GM10847 (cell line): ENCODE results near the gene HAPLN1.

Source experiments
- POLR2A ChIP-seq: IDR thresholded peaks from 2 replicates; pipeline ENCODE4 v1.6.1; 2011; ENCODE audit not compliant: insufficient read length; ENCODE audit errors: extremely low read depth

Gene HAPLN1

DNA sequence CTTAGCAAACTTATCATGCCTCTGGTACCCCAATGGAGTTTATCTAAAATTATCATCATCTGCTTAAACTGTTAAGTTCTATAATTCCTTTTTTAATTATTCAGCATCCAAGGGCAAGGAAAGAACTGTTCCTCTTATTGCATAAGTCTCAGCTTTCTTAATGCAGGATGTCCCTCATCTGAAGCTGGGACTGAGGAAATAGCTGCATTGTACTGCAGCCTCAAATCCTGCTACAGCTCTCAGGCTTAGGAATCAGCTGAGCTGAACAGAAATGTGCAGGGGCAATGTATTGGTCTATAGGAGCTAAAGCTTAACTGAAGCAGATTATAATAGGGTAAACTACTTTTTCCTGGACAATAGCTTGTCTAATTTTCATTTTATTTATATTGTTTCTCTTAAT lies 48.0 kb downstream of the HAPLN1 start:
- no peak for TF ChIP-seq POLR2A

DNA sequence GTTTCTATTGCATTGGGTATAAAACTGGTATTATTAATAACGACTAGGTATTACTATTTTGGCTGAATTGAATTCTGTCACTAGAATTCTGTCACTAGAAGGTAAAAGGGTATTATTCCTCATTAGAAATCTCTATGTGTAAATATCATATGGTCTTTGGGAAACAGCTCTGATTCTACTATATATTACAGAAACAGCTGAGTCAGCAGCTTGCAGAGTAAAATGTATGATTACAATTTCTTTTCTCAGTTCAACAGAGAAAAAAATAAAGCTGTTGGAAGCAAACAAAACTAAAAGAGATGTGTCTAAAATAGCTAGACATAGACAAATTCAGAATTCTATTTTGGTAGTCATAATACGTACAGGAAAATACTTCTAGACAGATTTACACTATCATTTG lies 48.5 kb downstream of the HAPLN1 start:
- no peak for TF ChIP-seq POLR2A

DNA sequence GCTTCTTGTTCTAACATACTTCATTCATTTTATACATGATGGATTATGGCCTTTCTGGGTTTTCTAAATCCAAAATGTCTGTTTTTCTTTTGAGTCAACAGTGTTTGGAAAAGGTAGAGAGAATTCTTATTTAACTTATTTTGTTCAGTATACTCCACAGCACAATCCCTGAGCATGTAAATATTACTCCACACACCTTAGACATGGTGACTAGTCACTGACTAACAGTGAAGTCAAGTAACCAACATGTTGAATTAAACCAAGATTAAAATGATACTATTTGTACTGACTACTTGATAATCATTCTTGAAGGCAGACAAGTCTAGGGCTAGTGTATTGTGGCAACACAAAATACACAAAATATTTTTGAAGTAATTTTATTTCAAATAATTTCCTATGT lies 55.0 kb downstream of the HAPLN1 start:
- TF ChIP-seq POLR2A: no peak

DNA sequence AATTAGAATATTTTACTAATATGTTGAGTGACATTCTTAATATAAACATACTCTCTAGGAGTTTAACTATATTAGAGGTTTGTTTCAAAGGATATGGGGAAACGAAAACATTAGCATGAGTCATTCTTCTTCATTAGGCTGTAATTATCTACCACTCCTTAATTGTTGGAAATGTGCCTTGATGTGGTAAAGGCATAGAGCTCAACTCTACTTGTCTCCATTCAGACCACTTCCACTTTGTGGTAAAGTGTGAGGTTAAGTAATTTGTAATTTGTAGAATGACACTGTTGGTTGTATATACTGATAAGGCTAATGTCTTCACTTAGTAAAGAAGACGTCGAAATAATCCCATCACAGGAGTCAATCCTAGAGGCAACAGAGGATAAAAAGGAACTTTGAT lies 58.1 kb downstream of the HAPLN1 start:
- TF ChIP-seq POLR2A: no peak

DNA sequence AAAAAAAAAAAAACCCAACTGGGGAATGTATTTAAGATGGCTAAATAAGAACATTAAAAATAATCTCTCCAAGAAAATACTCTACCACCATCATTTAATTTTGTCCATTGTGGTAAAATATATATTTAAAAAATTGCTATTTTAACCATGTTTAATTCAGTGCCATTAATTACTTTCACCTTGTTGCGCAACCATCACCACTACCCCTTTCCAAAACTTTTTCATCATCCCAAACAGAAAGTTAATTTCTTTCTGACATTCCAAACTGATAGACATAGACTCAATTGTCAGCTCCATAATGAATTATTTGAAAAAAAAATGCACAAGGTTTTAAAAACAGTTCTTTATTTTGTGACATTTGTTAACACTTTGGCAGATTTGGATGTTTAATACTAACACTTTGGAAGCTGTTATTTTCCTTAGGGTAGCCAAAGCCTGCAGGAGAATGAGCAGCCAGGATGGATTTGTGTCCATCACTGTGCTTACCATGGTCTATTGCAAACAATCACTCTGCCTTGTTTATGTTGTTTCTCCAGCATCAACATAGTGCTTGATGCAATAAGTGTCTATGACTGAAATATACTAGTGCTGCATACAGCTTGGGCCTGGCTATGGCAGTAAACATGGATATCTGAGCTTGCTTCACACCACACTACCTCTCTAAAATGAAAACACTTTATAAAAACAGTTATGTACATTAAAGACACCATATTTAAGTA lies 62.7 kb downstream of the HAPLN1 start:
- no peak for TF ChIP-seq POLR2A

DNA sequence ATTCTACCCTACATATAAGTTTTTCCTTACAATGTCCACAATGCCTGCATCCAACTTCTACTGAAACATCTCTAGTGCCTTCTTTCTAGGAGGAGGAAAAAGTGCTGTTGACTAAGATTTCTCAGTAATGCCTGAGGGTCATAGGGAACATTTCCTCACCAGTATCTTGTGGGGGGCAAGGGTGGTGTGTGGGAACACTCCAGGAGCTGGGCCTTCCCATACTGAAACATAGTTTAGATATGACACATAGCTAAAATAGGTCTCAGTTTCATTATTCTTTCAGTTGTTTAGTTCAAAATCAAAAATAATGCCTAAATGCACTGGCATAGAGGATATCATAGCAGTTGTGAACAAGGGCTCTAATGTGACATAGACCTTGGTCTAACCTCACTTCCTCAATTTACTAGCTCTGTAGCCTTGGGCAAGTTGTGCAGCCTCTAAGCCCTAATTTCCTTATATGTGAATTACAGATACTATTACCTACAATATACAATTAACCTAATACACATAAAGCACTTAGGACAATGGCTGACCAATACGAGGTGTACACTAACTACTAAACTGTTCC lies 66.1 kb downstream of the HAPLN1 start:
- no peak for TF ChIP-seq POLR2A

DNA sequence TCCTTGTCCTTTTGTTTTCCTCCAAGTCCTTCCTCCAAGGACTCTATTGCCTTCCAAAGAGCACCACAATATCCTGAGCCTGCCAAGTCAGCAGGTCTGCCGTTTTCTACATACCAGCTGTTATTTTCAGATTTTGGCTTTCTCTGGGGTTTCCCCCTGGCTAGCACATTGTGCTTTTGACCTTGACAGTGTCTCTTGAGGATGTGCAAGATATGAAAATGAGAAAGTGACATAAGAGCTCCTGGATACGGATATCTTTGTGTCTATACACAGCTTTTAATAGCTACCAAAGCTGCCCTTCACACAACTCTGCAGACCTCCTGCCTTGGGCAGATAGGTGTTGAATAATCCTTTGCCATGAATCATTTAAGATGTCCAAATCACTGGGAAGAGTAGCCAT lies 67.0 kb downstream of the HAPLN1 start:
- TF ChIP-seq POLR2A: no peak

DNA sequence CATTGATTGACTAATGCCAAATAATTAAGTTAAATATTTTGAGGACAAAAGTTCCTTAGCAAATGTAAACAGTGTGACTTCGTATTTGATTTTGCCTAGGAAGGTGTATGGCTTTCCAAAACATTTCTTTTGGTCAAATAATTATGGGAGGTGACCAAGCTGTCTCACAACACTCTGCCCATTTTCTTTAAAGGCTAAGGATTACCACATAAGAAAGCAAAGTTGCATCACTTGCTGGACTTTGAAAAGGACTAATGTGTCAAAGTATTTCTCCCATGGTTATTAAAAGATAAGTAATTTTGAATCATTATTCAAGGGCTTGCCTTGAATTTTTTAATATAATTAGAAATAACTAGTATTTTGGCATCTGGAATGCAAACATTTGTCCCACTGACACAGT lies 74.7 kb downstream of the HAPLN1 start:
- no peak for TF ChIP-seq POLR2A

DNA sequence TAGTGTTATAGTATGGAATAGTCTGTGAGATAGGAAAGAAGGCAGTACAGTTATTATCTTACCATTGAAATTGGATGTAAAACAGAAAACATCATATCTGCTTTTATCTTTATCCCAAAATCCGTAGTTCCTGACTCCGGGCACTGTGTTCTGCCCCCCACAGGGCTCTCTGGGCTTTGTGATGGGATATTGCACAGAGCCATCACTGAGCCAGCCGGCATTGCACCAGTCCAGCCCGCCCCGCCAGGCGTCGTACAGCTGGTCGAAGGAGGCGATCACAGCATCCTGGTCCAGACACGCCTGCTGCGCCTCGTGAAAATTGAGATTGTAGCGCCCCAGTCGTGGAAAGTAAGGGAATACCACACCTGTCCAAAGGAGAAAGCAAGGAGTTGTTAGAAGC lies 76.4 kb downstream of the HAPLN1 start:
- TF ChIP-seq POLR2A: no peak

DNA sequence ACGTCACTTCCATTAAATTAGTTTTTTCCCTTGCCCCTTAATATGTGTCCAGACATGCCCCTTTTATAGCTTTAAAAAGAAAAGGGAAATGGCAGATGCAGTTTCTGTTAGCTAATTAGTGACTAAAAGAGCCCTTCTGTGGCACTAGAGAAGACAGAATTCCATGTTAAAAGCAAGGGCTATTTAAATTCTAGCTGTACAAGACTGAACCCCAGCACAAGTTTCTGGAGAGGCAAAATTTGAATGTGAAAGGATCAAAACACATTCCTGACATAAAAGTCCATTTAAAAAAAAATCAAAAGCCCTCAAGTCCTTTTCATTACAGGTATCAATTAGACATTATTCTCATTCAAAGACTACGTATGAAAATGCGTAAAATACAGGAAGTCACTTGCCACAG lies 78.7 kb downstream of the HAPLN1 start:
- TF ChIP-seq POLR2A: no peak

DNA sequence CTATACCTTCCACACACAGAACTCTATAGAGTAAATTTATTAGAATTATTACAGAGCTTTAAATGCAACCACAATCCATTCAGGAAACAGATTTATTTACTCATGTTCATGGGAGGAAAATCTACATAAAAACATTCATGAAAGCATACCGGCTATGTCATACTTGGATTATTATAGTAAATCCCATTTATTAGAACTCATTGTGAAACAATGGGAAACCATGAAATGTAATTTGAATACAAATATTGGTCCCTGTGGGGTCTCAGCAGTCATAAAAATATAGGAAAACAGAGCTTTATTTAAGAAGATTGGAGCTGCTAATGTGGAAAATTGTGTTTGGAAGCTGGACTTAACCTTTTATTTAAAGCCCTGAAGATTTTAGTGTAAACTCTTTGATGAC lies 80.7 kb downstream of the HAPLN1 start:
- TF ChIP-seq POLR2A: no peak

DNA sequence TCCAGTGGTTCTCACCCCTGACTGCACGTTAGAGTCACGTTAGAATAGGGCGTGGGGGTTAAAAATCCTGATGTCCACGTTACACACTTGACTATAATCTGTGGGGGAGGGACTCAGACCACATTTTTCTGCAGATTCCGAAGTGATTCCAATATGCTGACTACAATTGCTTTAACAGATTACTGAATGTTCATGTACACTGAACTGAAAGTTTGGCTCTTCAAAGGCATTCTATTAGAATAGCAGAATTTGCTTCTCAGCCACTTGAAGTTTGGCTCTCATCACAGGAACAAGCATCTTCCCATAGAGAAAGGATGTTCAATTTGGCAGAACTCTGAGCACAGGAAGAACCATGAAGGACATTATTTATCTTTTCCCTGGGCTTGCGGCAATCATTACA lies 84.5 kb downstream of the HAPLN1 start:
- TF ChIP-seq POLR2A: no peak

DNA sequence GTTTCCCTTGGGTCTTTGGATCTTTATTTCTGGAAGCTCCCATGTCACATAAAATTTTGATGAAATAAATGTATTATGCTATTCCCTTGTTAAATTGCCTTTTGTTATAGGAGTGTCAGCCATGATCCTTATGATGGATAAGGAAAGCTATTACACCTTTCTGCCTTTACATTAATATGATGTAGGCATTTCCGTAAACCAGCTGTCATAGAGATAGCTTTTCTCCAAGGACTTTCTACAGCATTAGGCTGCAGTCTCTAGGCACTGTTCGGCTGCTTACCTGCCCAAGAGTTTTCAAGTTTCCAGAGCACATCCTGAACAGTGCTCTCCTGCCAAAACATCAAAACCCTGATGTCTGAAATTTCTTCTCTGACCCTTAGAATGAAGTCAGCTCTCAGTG lies 87.4 kb downstream of the HAPLN1 start:
- TF ChIP-seq POLR2A: no peak

DNA sequence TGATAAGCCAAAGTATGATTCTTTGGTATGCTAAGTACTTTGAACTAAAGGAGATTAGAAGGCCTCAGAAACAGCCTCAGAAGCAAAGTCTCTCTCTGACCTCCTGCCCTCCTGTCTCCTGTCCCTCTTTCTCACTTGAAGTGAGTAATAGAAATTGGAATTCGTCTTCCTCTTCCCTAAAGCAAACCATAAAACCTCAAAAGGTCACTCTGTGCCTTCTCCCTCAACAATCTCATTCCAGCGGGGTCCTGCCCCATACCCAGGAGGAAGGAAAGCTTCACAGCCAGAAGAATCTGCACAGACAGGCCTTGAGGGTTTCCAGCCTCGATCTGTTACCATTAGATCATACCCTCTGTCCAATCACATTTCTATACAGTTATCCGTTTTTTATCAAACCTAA lies 87.8 kb downstream of the HAPLN1 start:
- no peak for TF ChIP-seq POLR2A

DNA sequence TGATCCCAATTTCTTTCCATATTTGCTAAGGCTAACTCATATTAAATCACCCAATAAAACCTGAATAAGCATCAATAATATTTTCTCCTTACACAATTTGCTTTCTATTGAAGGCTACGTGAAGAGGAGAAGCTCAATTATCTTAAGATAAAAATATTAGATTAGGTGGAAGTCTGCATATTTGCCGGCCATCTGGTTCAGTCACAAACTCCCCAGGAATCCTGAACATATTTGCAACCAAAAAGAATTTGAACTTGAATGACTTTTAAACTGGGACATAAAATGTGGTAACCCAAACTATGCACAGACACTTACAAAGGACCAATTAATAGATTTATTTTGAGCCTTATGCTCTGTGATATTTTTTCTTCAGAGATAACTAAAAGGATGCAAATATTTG lies 92.3 kb downstream of the HAPLN1 start:
- TF ChIP-seq POLR2A: no peak

DNA sequence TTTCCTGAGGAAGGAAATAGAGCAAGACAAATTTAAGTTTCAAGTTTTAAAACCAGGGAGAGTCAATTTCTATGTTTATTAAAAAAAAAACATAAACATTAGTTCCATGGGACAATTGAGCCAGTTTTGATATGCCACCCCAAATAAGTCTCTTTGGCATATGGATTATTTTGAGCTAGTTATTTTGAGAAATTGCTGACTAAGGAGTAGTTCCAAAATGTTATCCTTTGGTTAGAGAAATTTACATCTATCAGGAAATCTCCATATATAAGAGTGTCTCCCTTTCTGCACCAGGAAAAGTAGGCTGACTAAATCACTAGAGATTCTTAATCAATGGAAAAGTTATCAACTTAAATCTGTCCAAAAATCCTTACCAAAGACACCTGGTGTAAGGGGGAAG lies 105.8 kb downstream of the HAPLN1 start:
- TF ChIP-seq POLR2A: no peak

DNA sequence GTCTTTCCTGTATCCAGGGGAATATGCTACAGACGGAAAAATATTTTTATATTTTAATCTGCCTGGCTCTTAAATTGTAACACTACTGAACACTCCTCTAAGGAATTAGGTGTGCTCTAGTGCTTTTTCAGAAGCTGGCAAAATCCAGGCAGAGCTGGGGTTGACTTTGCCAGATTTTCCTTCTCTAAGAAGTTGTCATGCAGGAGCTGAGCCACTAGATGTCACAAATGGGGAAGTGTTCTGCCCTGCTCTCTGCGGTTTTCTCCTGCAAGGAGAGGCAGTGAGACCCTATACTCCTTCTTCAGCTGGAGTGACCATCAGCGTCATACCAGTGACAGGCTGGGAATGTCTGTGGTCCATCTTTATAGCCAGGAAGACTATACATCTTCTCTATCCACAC lies 112.5 kb downstream of the HAPLN1 start:
- no peak for TF ChIP-seq POLR2A
